HG03280 (cell line): Measurements from ENCODE around the gene C11orf16.
"Not testable (repeated sequence)": the region's sequence is repeated elsewhere in the genome, so short reads cannot be mapped to it uniquely, and the experiment has no call there.

Source experiments
- ATAC-seq: cut with Tn5 transposase; IDR thresholded peaks from one replicate; pipeline ENCODE4 v1.9.1; 2021; ENCODE audit warnings: mild to moderate bottlenecking, moderate library complexity; ENCODE audit not compliant: unreplicated experiment

C11orf16 gene, protein sequence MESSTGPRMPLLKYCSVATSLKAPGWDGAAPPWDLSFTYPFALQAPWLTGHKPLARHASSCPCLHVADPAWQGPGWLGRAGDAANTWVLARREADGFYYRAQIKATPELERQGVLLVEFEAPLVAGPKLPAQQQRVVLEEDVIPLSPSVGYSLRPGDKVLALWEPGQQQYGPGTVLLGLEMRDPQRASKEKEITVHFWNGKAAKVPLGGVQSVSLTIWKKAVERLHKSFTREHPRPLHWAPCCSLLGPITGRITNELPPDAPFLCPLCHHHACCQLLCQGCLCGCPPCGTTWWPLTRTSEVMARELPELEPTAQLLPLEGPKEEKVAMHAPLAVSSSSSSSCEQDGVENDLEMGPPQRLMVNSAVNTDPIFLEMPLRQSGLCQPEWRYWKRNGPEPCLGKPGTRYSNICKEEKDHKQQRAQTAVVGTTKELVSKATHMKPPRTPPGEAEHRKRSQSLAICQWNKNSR

GRCh38 chr11:8932564-8933180 is at the start of gene C11orf16:
C11orf16 (minus strand) TSS chr11:8932947; CDS start chr11:8932308, 639 bp downstream.
- no peak for ATAC-seq

DNA sequence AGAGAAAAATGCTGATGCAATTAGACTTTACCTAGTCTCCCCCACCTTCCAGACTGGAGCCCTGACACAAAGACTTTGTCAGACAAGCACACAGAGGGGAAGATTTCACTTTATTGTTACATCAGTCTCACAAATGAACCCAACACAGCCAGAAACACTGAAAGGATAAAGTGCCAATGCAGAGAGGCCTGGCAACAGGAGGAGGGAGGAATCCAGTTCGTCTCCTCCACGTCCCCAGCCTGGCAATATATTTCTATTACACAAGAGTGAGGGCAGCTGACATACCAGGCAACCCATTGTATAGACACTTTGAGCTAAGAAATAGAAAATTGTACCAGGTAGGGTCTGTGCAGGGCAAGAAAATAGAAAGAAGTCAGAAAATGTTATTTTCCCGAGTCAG is 47.7 kb upstream of the C11orf16 start:
- no peak for ATAC-seq

DNA sequence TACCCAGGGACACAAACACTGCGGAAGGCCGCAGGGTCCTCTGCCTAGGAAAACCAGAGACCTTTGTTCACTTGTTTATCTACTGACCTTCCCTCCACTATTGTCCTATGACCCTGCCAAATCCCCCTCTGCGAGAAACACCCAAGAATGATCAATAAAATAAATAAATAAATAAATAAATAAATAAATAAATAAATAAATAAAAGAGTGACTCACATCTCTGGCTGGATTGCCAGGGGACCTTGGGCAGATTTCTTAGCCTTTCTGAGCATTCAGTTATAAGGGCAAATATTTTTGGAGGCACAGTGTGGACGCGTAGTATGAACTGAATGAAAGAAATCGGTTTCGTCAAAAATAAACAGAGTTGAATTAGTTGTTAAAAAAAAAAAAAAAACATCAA is 46.6 kb upstream of the C11orf16 start:
- ATAC-seq, result not testable (repeated sequence)

GRCh38 chr11:8973121-8973520 is 40.4 kb upstream of the C11orf16 start:
- no peak for ATAC-seq

GRCh38 chr11:8971924-8972316 is 39.2 kb upstream of the C11orf16 start:
- no peak for ATAC-seq

DNA sequence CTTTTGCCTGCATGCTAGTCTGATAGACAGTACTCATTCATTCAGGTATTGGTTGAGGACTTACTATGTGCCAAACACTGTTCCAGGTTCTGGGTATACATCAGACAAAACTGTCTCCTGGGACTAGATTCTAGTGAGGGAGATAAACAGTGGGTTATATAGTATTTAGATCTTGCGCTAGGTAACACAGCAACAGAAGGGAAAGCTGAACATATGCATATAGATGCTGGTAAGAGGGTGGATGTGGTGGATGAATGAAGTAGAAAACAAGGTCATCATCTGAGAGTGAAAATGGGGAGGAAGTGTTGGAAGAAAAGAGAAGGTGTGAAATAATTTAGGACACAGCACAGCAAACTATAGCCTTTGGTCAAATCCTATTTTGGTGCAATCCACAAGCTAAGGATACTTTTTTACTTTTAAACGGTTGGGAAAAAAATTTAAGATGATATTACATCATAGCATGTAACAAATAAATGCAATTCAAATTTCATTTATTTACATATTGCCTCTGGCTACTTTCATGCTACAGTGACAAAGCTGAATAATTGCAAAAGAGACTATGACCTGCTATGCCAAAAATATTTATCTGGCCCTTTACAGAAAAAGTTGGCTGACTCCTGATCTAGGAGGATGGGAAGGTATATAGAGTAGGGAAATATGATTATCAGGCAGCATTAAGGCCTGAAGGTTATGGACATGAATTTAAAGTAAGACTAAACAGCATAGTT is 38.6 kb upstream of the C11orf16 start:
- ATAC-seq, result no peak

GRCh38 chr11:8967184-8967583 is 34.4 kb upstream of the C11orf16 start:
- ATAC-seq, result no peak

- peak; percentile 83 for ATAC-seq
These were observed 31.9 kb upstream of the C11orf16 start, which contains the start of gene TMEM9B for GRCh38 chr11:8964324-8965320. TMEM9B (minus strand) TSS chr11:8964442; CDS start chr11:8964313, 129 bp downstream.

DNA sequence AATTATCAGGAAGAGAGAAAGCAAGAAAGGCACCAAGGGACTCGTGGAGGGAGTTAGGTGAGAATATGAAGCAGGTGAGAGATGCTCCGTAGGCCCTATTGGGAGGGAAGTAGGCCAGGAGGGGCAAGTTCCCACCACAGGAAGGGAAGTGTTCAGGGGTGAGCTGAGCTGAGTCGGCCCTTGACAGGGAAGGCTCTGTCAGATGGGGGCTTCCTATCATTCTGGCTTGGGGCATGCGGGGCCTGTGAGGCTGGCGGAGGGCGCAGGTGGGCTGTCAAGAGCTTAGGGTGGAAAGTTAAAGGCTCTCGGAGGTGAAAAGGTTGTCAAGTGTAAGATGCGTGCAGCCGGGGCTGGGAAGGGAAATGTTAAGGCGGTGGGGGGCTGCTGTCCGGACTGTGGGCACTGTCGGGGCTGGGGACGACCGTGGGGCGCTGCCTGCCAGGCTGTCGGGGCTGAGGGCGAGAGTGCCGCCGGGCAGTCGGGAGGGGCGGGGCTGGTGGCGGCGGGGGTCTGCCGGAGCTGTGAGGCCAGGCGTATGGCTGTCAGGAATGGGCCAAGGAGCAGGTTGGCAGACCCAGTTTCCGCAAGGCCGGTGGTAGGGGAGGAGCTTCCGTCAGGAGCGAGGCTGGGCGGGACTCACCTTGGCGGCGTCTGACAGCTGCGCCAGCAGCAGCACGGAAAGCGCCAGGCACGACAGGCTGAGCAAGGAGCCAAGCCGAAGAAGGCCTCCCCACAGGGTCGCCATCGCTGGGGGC is 31.0 kb upstream of the C11orf16 start:
- ATAC-seq, result peak; percentile 64

- no peak for ATAC-seq
These were observed 30.1 kb upstream of the C11orf16 start for GRCh38 chr11:8962841-8963240.

DNA sequence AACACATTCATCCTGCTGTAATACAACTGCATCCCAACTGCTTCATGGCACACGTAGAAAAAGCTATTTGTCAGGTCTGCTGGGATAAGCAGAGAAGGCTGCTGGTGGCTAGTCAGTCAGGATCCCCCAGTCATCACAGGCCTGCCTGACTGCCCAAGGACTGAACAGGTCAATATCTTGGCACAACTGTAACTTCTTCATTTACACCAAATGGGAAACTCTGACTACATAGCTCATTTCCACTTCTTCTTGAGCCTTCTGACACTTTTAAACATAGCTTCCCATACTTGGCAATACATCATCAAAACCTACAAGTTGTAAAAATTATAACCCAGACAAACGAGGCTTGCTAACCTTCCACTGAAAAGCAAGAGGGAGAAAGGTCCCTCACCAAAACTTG is 28.7 kb upstream of the C11orf16 start:
- no peak for ATAC-seq

GRCh38 chr11:8959546-8960166 is 26.9 kb upstream of the C11orf16 start:
- peak; percentile 42 for ATAC-seq

DNA sequence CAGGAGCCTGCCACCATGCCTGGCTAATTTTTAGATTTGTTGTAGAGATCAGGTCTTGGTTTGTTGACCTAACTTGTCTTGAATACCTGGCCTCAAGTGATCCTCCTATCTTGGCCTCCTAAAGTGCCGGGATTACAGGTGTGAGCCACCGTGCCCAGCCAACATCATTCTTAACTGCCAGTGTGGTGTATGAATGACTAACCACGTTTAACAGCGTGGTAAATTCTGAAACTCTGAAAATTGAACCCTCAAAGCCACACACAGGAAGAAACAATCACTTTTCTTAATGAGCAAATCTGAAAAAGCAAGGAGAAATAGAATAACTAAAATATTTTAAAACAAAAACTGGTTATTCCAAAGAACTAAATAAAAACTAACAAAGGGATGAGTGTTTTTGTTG is 24.1 kb upstream of the C11orf16 start:
- ATAC-seq, result no peak

GRCh38 chr11:8948886-8949285 is 16.1 kb upstream of the C11orf16 start:
- no peak for ATAC-seq

DNA sequence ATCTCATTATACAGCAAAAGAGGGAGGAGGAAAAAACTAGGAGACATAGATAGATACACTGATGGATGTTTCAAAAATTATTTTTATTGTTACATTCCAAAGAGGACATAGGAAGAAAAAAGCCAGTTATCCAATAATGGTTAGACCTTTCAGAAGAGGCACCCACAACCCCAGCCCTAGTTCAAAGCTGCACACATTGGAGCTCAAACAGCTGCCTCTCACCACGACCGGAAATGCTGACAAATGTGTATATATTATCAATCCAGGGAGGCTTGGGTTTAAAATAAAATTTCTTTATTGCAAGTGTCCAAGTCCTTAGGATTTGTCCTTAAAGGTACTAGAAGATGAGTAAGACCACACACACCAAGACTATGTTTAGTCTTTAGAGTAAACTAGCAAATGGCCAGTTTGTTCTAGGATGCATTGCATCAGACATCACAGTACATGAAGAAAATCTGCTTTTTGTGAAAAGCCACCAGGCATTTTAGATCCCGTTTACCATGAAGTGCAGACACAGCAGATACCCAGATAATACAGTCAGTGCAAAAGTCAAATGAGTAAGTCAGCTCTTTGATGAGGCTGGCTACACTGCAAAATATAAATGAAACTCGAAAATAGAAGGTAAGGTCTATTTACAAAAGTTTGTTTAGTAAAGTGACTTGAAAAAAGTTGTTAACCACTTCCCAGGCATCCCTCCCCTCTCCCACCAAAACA is 14.6 kb upstream of the C11orf16 start:
- ATAC-seq, result no peak

GRCh38 chr11:8942518-8943066 is 9.8 kb upstream of the C11orf16 start, which contains the start of gene ASCL3:
ASCL3 (minus strand) TSS chr11:8943016; CDS start chr11:8938161, 4,855 bp downstream.
- ATAC-seq, result no peak

GRCh38 chr11:8941341-8942103 is 8.8 kb upstream of the C11orf16 start:
- ATAC-seq, result no peak
